Neural cell (in vitro differentiated cells): ENCODE data around the gene DSCAM. TPM values are rescaled to one million over a fixed set of nuclear protein-coding genes. Genes with fewer than 3 reads are reported as not detected.

ENCODE experiments used
- H2AFZ ChIP-seq: fragments of 200-600, 300-800 bp; sonication (generic), shearing (Covaris generic); 2 replicates; pipeline ENCODE4 v1.6.0; 2014; ENCODE audit warnings: low read depth, mild to moderate bottlenecking, antibody characterized with exemption, low read length, moderate library complexity
- H3F3A ChIP-seq: fragments of 200-600 bp; shearing (Covaris generic); 2 replicates; pipeline ENCODE4 v1.6.1; 2016; ENCODE audit warnings: mild to moderate bottlenecking, moderate library complexity, mixed read lengths, antibody characterized with exemption, low read length; ENCODE audit not compliant: insufficient read depth, poor library complexity, severe bottlenecking
- H3K27ac ChIP-seq: fragments of 200-600, 300-800 bp; sonication (generic), shearing (Covaris generic); 2 replicates; pipeline ENCODE4 v1.5.1; 2014; ENCODE audit warnings: mild to moderate bottlenecking, low read length, moderate library complexity
- H3K27me3 ChIP-seq: fragments of 300-800, 200-600 bp; sonication (generic), shearing (Covaris generic); 2 replicates; pipeline ENCODE4 v1.6.0; 2014; ENCODE audit warnings: mild to moderate bottlenecking, low read depth, low read length, moderate library complexity; ENCODE audit not compliant: insufficient read depth
- H3K36me3 ChIP-seq: fragments of 300-800, 200-600 bp; sonication (generic), shearing (Covaris generic); 2 replicates; pipeline ENCODE4 v1.5.1; 2014; ENCODE audit warnings: mild to moderate bottlenecking, antibody characterized with exemption, low read length, moderate library complexity; ENCODE audit not compliant: insufficient read depth
- H3K4me2 ChIP-seq: fragments of 300-800, 200-600 bp; sonication (generic), shearing (Covaris generic); 2 replicates; pipeline ENCODE4 v1.6.0; 2014; ENCODE audit warnings: mild to moderate bottlenecking, low read length
- H3K4me3 ChIP-seq: fragments of 300-800, 200-600 bp; sonication (generic), shearing (Covaris generic); 2 replicates; pipeline ENCODE4 v1.5.1; 2014; ENCODE audit warnings: mild to moderate bottlenecking, low read length, moderate library complexity
- H3K79me2 ChIP-seq: fragments of 200-600 bp; shearing (Covaris generic); replicated peaks from 2 replicates; pipeline ENCODE4 v1.6.0; 2014; ENCODE audit warnings: mild to moderate bottlenecking, low read length, moderate library complexity; ENCODE audit not compliant: insufficient read depth
- H3K9ac ChIP-seq: fragments of 300-800, 200-600 bp; sonication (generic), shearing (Covaris generic); 2 replicates; pipeline ENCODE4 v1.6.1; 2016; ENCODE audit warnings: mild to moderate bottlenecking, low read length, mixed read lengths
- H3K9me2 ChIP-seq: fragments of 200-600 bp; shearing (Covaris generic); 2 replicates; pipeline ENCODE4 v1.6.1; 2016; ENCODE audit warnings: mild to moderate bottlenecking, low read length, mixed read lengths; ENCODE audit not compliant: insufficient read depth
- H3K9me3 ChIP-seq: fragments of 200-600, 300-800 bp; sonication (generic), shearing (Covaris generic); 2 replicates; pipeline ENCODE4 v1.6.1; 2016; ENCODE audit warnings: mild to moderate bottlenecking, mixed run types, low read length, moderate library complexity, mixed read lengths
- H4K20me1 ChIP-seq: fragments of 200-600 bp; shearing (Covaris generic); 2 replicates; pipeline ENCODE4 v1.6.1; 2016; ENCODE audit warnings: mild to moderate bottlenecking, mixed run types; ENCODE audit not compliant: insufficient read depth
- CTCF ChIP-seq: fragments of 450-650 bp; IDR thresholded peaks from 2 replicates; pipeline ENCODE4 v1.5.1; 2014; ENCODE audit warnings: antibody characterized with exemption, mild to moderate bottlenecking, moderate library complexity; ENCODE audit not compliant: poor library complexity, severe bottlenecking
- EP300 ChIP-seq: fragments of 450-650 bp; conservative IDR thresholded peaks from 2 replicates; pipeline ENCODE4 v1.6.1; 2014; ENCODE audit warnings: antibody characterized with exemption, mild to moderate bottlenecking, moderate library complexity; ENCODE audit not compliant: poor library complexity, severe bottlenecking
- EZH2 ChIP-seq: fragments of 200-600, 300-800 bp; shearing (Covaris generic), sonication (generic); IDR thresholded peaks from 2 replicates; pipeline ENCODE4 v1.6.1; 2014; ENCODE audit warnings: antibody characterized with exemption, low read length, borderline replicate concordance, mild to moderate bottlenecking; ENCODE audit not compliant: insufficient read depth, poor library complexity, severe bottlenecking
- MXI1 ChIP-seq: fragments of 450-650 bp; conservative IDR thresholded peaks from 2 replicates; pipeline ENCODE4 v1.6.1; 2014; ENCODE audit warnings: antibody characterized with exemption, mild to moderate bottlenecking; ENCODE audit not compliant: poor library complexity, severe bottlenecking
- POLR2AphosphoS5 ChIP-seq: IDR thresholded peaks from 2 replicates; pipeline ENCODE4 v1.6.1; 2012
- RAD21 ChIP-seq: fragments of 450-650 bp; conservative IDR thresholded peaks from 2 replicates; pipeline ENCODE4 v1.6.1; 2014; ENCODE audit warnings: antibody characterized with exemption, mild to moderate bottlenecking, moderate library complexity
- REST ChIP-seq: IDR thresholded peaks from 2 replicates; pipeline ENCODE4 v1.6.1; 2012; ENCODE audit warnings: borderline replicate concordance
- SMC3 ChIP-seq: fragments of 450-650 bp; conservative IDR thresholded peaks from 2 replicates; pipeline ENCODE4 v1.6.1; 2014; ENCODE audit warnings: antibody characterized with exemption, mild to moderate bottlenecking, moderate library complexity; ENCODE audit not compliant: poor library complexity
- TAF1 ChIP-seq: IDR thresholded peaks from 2 replicates; pipeline ENCODE4 v1.6.1; 2012; ENCODE audit warnings: low read depth
- polyA plus RNA-seq: library from polyadenylated mRNA; depleted of rRNA; stranded (reverse); fragments of >200 nt; gene quantifications from 2 replicates; pipeline ENCODE4 v1.2.3, GENCODE V29; 2014

The DSCAM gene
- polyA plus RNA-seq, 1 donor from 2014 or later, result 5.3 TPM

- no peak overlapping the region for H3K9ac ChIP-seq
- H3K9me2 ChIP-seq, result no peaks in the 10 kb centered on the region
- TF ChIP-seq TAF1 (no peak), RAD21 (no peak), CTCF (no peak), MXI1 (no peak), REST (no peak), EP300 (no peak), POLR2AphosphoS5 (no peak), SMC3 (no peak), EZH2 (no peak)
- no peaks in the 10 kb centered on the region for H3K9me3 ChIP-seq
- H3K4me3 ChIP-seq, result no peak overlapping the region
- H3K4me2 ChIP-seq, result no peak overlapping the region
- no peak overlapping the region for H3K27ac ChIP-seq
- no peaks in the 10 kb centered on the region for H3K79me2 ChIP-seq
- H3F3A ChIP-seq, result no peaks in the 10 kb centered on the region
- no peak overlapping the region for H2AFZ ChIP-seq
- H3K27me3 ChIP-seq, result no peaks in the 10 kb centered on the region
- no peaks in the 10 kb centered on the region for H3K36me3 ChIP-seq
- H4K20me1 ChIP-seq, result no peaks in the 10 kb centered on the region
Measured at GRCh38 chr21:40681164-40681859, 165.6 kb downstream of the DSCAM start.

GRCh38 chr21:40680311-40680710 is 166.6 kb downstream of the DSCAM start:
- Histone ChIP-seq H3K36me3 (no peaks in the 10 kb centered on the region), H3K27me3 (no peaks in the 10 kb centered on the region), H3K9me3 (no peaks in the 10 kb centered on the region), H3K4me2 (no peak overlapping the region), H3K9ac (no peak overlapping the region), H3K4me3 (no peak overlapping the region), H4K20me1 (no peaks in the 10 kb centered on the region), H2AFZ (no peak overlapping the region), H3F3A (no peaks in the 10 kb centered on the region), H3K27ac (no peak overlapping the region), H3K79me2 (no peaks in the 10 kb centered on the region), H3K9me2 (no peaks in the 10 kb centered on the region)
- TF ChIP-seq MXI1 (no peak), EZH2 (no peak), POLR2AphosphoS5 (no peak), TAF1 (no peak), SMC3 (no peak), CTCF (no peak), REST (no peak), EP300 (no peak), RAD21 (no peak)
